Retinal pigment epithelial cell (primary cell): ENCODE data around the gene MRGPRF.

Experiments
- DNase-seq: peaks from one replicate; pipeline ENCODE4 v3.0.0-alpha.2; 2010; ENCODE audit warnings: low read depth
- H3K4me3 ChIP-seq: 2 replicates; pipeline ENCODE4 v1.5.1; 2011; ENCODE audit warnings: mild to moderate bottlenecking, low read length, control low read depth, moderate library complexity
- CTCF ChIP-seq: conservative IDR thresholded peaks from 2 replicates; pipeline ENCODE4 v1.5.1; 2011; ENCODE audit warnings: low read depth, low read length, control low read depth, inconsistent platforms

The MRGPRF gene

GRCh38 chr11:69058511-69059270 is 45.6 kb upstream of the MRGPRF start:
- DNase-seq, result no peak
- no peak overlapping the region for H3K4me3 ChIP-seq
- TF ChIP-seq CTCF, result no peak

- H3K4me3 ChIP-seq, result no peak overlapping the region
- DNase-seq, result no peak
- TF ChIP-seq CTCF, result no peak
Measured at GRCh38 chr11:69057801-69058200, 44.8 kb upstream of the MRGPRF start.

GRCh38 chr11:69057236-69057635 is 44.2 kb upstream of the MRGPRF start:
- no peak overlapping the region for H3K4me3 ChIP-seq
- TF ChIP-seq CTCF, result no peak
- DNase-seq, result no peak

- DNase-seq, result no peak
- no peak for TF ChIP-seq CTCF
- H3K4me3 ChIP-seq, result no peak overlapping the region
Measured at GRCh38 chr11:69055598-69056516, 42.8 kb upstream of the MRGPRF start.

- no peak for TF ChIP-seq CTCF
- H3K4me3 ChIP-seq, result no peak overlapping the region
- DNase-seq, result no peak
Measured at GRCh38 chr11:69055212-69055586, 42.2 kb upstream of the MRGPRF start.

- no peak for DNase-seq
Measured at GRCh38 chr11:69054397-69055211, 41.6 kb upstream of the MRGPRF start.

More at GRCh38 chr11:69054397-69055211, 41.6 kb upstream of the MRGPRF start:
- H3K4me3 ChIP-seq, result no peak overlapping the region
- TF ChIP-seq CTCF, result no peak
